ENCODE data around the gene PRRC2C. TPM values are rescaled to one million over a fixed set of nuclear protein-coding genes. Genes with fewer than 3 reads are reported as not detected.
A peak's percentile ranks its signal among the peaks of the same experiment; 100 is the strongest.

PRRC2C gene
- total and polyA plus RNA-seq, 2 of the 13 experiments (the other 11 are each of a cell fraction or from before 2014, with no cell fraction given): 46.2 to 57.0 TPM

DNA sequence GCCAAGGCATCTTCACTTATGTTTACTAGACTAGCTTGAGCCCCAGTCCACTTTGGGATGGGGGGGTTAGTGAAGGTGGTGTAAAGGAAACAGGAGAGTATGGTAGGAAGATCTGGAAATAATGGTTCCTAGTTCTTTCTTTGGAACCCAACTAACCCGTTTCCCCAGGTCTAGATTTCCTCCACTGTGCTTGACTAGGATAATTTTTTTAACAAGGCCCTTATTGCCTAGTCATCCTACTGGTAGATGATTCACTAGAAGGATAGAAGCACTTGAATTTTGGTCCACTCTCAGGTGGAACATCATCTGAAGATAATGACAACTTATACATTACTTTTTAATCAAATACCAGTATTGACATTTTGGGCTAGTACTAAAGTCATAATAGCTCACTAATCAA, 90.8 kb downstream of the PRRC2C start:
- Histone ChIP-seq H3K4me1 (ENCODE audit: insufficient read depth, low read length) (no peaks in the 10 kb centered on the region), H3K27me3 (ENCODE audit: control insufficient read depth in 1 of 2, insufficient read depth in 2 of 2, low read length in 2 of 2) (no peaks in the 10 kb centered on the region), H3K79me2 (ENCODE audit: insufficient read depth, low read length) (no peaks in the 10 kb centered on the region), H3K27ac (ENCODE audit: extremely low read length, insufficient read depth, low read length) (no peak overlapping the region), H2AFZ (ENCODE audit: low read length) (no peak overlapping the region), H3K4me3 (replicated peaks in 1 of 3; ENCODE audit: insufficient read depth in 1 of 3, low read depth in 2 of 3, low read length in 3 of 3) (no peak overlapping the region), H3K9me3 (ENCODE audit: low read length) (no peaks in the 10 kb centered on the region), H3K9ac (ENCODE audit: insufficient read depth, low read depth, low read length) (no peak overlapping the region), H4K20me1 (ENCODE audit: insufficient read depth, low read length) (no peaks in the 10 kb centered on the region), H3K4me2 (ENCODE audit: low read depth, low read length) (no peak overlapping the region), H3K36me3 (replicated peaks in 1 of 2; ENCODE audit: control insufficient read depth in 1 of 2, insufficient read depth in 2 of 2, low read length in 2 of 2) (peaks cover 16 to 78% of the 10 kb centered on the region in 2 experiments; a peak in 4 of 5 replicates)
- 100% methylated on average over 1 of the region's 1 CpG for WGBS (ENCODE audit: low lambda C conversion rate)
- CTCF ChIA-PET (ENCODE audit: low intra/inter-chr PET ratio, low total read pairs): no interaction called here
- no peak for FAIRE-seq
- no peak for ATAC-seq
- POLR2A ChIA-PET: no interaction called here
- in situ Hi-C loops (cut with HindIII; ENCODE audit: extremely low pct_ligation_motif_present, low pct_unique_long_range_greater_than_20kb) (no loop called here), intact Hi-C loops (cut with micrococcal nuclease; ENCODE audit: unreplicated experiment) (no loop called here)
- no TSS peak for BruUV-seq (replicated peaks)
- DNase-seq (ENCODE audit: low spot score): no peak
- TF ChIP-seq ZBTB42 (CRISPR knock-in tag; IDR thresholded peaks at IDR 0.05): no peak
- TF ChIP-seq NFE2L2 (IDR thresholded peaks at IDR 0.05; ENCODE audit: low read length): peak; percentile 36; the same call in 1 of the 2 replicates
- TF ChIP-seq DRAP1 (CRISPR knock-in tag; IDR thresholded peaks at IDR 0.05): no peak
- no peak for TF ChIP-seq JUND (CRISPR knock-in tag; IDR thresholded peaks at IDR 0.05)
- TF ChIP-seq, protein P1, sequence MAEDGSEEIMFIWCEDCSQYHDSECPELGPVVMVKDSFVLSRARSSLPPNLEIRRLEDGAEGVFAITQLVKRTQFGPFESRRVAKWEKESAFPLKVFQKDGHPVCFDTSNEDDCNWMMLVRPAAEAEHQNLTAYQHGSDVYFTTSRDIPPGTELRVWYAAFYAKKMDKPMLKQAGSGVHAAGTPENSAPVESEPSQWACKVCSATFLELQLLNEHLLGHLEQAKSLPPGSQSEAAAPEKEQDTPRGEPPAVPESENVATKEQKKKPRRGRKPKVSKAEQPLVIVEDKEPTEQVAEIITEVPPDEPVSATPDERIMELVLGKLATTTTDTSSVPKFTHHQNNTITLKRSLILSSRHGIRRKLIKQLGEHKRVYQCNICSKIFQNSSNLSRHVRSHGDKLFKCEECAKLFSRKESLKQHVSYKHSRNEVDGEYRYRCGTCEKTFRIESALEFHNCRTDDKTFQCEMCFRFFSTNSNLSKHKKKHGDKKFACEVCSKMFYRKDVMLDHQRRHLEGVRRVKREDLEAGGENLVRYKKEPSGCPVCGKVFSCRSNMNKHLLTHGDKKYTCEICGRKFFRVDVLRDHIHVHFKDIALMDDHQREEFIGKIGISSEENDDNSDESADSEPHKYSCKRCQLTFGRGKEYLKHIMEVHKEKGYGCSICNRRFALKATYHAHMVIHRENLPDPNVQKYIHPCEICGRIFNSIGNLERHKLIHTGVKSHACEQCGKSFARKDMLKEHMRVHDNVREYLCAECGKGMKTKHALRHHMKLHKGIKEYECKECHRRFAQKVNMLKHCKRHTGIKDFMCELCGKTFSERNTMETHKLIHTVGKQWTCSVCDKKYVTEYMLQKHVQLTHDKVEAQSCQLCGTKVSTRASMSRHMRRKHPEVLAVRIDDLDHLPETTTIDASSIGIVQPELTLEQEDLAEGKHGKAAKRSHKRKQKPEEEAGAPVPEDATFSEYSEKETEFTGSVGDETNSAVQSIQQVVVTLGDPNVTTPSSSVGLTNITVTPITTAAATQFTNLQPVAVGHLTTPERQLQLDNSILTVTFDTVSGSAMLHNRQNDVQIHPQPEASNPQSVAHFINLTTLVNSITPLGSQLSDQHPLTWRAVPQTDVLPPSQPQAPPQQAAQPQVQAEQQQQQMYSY (CRISPR knock-in tag; IDR thresholded peaks at IDR 0.05): no peak
- TF ChIP-seq CHD4 (IDR thresholded peaks at IDR 0.05; ENCODE audit: borderline replicate concordance, low read length): no peak

Data from HepG2 (cell line).